Measurements from ENCODE around the gene SPINK8. TPM values are rescaled to one million over a fixed set of nuclear protein-coding genes. Genes with fewer than 3 reads are reported as not detected.

SPINK8 gene
- total and polyA plus RNA-seq, 2 of the 8 experiments (the other 6 are each of a cell fraction or from before 2014, with no cell fraction given), result 0.29 TPM; not detected in 1

GRCh38 chr3:48287034-48287433 lies 46.4 kb downstream of the SPINK8 start:
- H3K56ac ChIP-seq (replicated peaks; ENCODE audit: insufficient read length, low read depth, low read length), result no peak overlapping the region
- H4K8ac ChIP-seq (ENCODE audit: extremely low read depth, insufficient read depth, low read length), result no peak overlapping the region
- no peaks in the 10 kb centered on the region for H3K79me2 ChIP-seq (ENCODE audit: control insufficient read depth in 1 of 2, insufficient read depth in 2 of 2, low read length in 2 of 2)
- no peak overlapping the region for H3K14ac ChIP-seq (ENCODE audit: insufficient read length)
- H3K23ac ChIP-seq (ENCODE audit: insufficient read length), result no peak overlapping the region
- H3K18ac ChIP-seq (ENCODE audit: extremely low read depth, low read length), result no peak overlapping the region
- no peaks in the 10 kb centered on the region; the same call in 1 of the 2 replicates for H3K79me1 ChIP-seq (ENCODE audit: low read depth, low read length)
- H2BK20ac ChIP-seq (ENCODE audit: low read length), result no peak overlapping the region
- ChIA-PET POLR2A (ENCODE audit: partially characterized antibody) (interaction anchor here (0.9 to 1.6 kb wide), 5 partner anchors 10 to 21 kb away, joined by 3 to 5 read pairs (median 4); no protein-coding TSS in a partner anchor), CTCF (ENCODE audit: partially characterized antibody) (interaction anchor here (0.6 to 1.8 kb wide), 4 partner anchors 9 to 114 kb away, joined by 3 to 8 read pairs (median 3); no protein-coding TSS in a partner anchor)
- no peaks in the 10 kb centered on the region for H3K9me3 ChIP-seq (ENCODE audit: insufficient read depth in 2 of 2, low read depth in 1 of 2, low read length in 1 of 2)
- no peak overlapping the region for H2BK12ac ChIP-seq (ENCODE audit: low read depth, low read length)
- no peaks in the 10 kb centered on the region for H4K20me1 ChIP-seq (replicated peaks in 1 of 2; ENCODE audit: control insufficient read depth in 1 of 2, insufficient read depth in 2 of 2, low read length in 2 of 2)
- peaks cover 0 to 8% (median 3%) of the 10 kb centered on the region in 4 experiments; a peak in 4 of 8 replicates for H3K36me3 ChIP-seq (ENCODE audit: control insufficient read depth in 2 of 4, insufficient read depth in 4 of 4, low read length in 3 of 4)
- no peak overlapping the region for H4K5ac ChIP-seq (ENCODE audit: insufficient read length, low read depth, low read length)
- no peak overlapping the region for H4K91ac ChIP-seq (replicated peaks; ENCODE audit: insufficient read length, low read length)
- no peak overlapping the region for H2BK5ac ChIP-seq (ENCODE audit: low read depth, low read length)
- no peaks in the 10 kb centered on the region; a peak in 1 of 7 replicates for H3K27me3 ChIP-seq (replicated peaks in 1 of 4; ENCODE audit: control insufficient read depth in 3 of 4, extremely low read depth in 1 of 4, insufficient read depth in 3 of 4, low read length in 3 of 4)
- H3K4me2 ChIP-seq (ENCODE audit: insufficient read depth in 1 of 2, low read depth in 2 of 2, low read length in 2 of 2), result no peak overlapping the region
- no peak overlapping the region for H2AK5ac ChIP-seq (ENCODE audit: low read depth, low read length)
- no peak overlapping the region for H3K9ac ChIP-seq (replicated peaks in 1 of 4; ENCODE audit: extremely low read depth in 1 of 4, low read depth in 3 of 4, low read length in 3 of 4)
- no peak overlapping the region for H2AFZ ChIP-seq (ENCODE audit: low read length)
- DNase-seq (ENCODE audit: low read depth in 1 of 2, low spot score in 2 of 2) (no peak), FAIRE-seq (no peak)
- no peak overlapping the region for H3K4me3 ChIP-seq (ENCODE audit: extremely low read depth in 1 of 4, insufficient read depth in 2 of 4, low read depth in 3 of 4, low read length in 4 of 4)
- no peaks in the 10 kb centered on the region for H3K4me1 ChIP-seq (replicated peaks in 1 of 4; ENCODE audit: control insufficient read depth in 3 of 4, insufficient read depth in 4 of 4, low read length in 3 of 4)
- H3K4ac ChIP-seq (replicated peaks; ENCODE audit: insufficient read length, low read depth, low read length), result no peak overlapping the region
- no peak overlapping the region for H3K27ac ChIP-seq (ENCODE audit: low read depth, low read length)
- H2BK15ac ChIP-seq (ENCODE audit: low read length), result no peak overlapping the region
- no peak overlapping the region for H2BK120ac ChIP-seq (replicated peaks; ENCODE audit: low read depth, low read length)
- 0 out of 2 replicates have a peak, but pooled peaks cover 1% of the 10 kb centered on the region for H3K23me2 ChIP-seq (ENCODE audit: low read depth, low read length)
- TF ChIP-seq ASH2L (IDR thresholded peaks at IDR 0.05; ENCODE audit: low read length) (no peak), SRF (IDR thresholded peaks at IDR 0.05; ENCODE audit: low read depth, low read length) (no peak), SP4 (IDR thresholded peaks at IDR 0.05; ENCODE audit: low read length) (no peak), TCF12 (IDR thresholded peaks at IDR 0.05; ENCODE audit: low read depth, low read length) (no peak), EP300 (IDR thresholded peaks at IDR 0.05; ENCODE audit: borderline replicate concordance in 1 of 2, low read depth in 2 of 2, low read length in 2 of 2) (no peak), RXRA (IDR thresholded peaks at IDR 0.05; ENCODE audit: insufficient read depth, low read depth, low read length) (no peak), TAF7 (optimal IDR thresholded peaks at IDR 0.05; ENCODE audit: borderline replicate concordance, low read depth, low read length) (no peak), SAP30 (IDR thresholded peaks at IDR 0.05; ENCODE audit: insufficient read depth, insufficient replicate concordance, low read length) (no peak), BACH1 (IDR thresholded peaks at IDR 0.05; ENCODE audit: low read length) (no peak), CHD2 (IDR thresholded peaks at IDR 0.05; ENCODE audit: low read length) (no peak), FOSL1 (IDR thresholded peaks at IDR 0.05; ENCODE audit: insufficient read depth, low read depth, low read length) (no peak), BCL11A (IDR thresholded peaks at IDR 0.05; ENCODE audit: low read depth in 2 of 2, low read length in 2 of 2) (no peak), ATF3 (IDR thresholded peaks at IDR 0.05; ENCODE audit: insufficient read depth, low read depth, low read length) (no peak), SP1 (IDR thresholded peaks at IDR 0.05; ENCODE audit: low read depth, low read length) (no peak), EZH2 (IDR thresholded peaks at IDR 0.05; ENCODE audit: low read depth, low read length, severe bottlenecking) (no peak)
